Duodenal mucosa (tissue), 2 donors: ENCODE results near the gene REEP1.

ENCODE experiments used
- H3K27ac ChIP-seq: one replicate; pipeline ENCODE4 v1.7.0; 2013; ENCODE audit warnings: low read depth, low read length
- H3K27me3 ChIP-seq, 2 donors: one replicate each; pipeline ENCODE4 v1.7.0; 2013; ENCODE audit warnings: low read length in 2 of 2, control low read depth in 1 of 2; ENCODE audit not compliant: insufficient read depth in 2 of 2, control insufficient read depth in 1 of 2
- H3K36me3 ChIP-seq, 2 donors: one replicate each; pipeline ENCODE4 v1.7.0; 2013; ENCODE audit warnings: low read length in 2 of 2, control low read depth in 1 of 2; ENCODE audit not compliant: insufficient read depth in 2 of 2, control insufficient read depth in 1 of 2
- H3K4me1 ChIP-seq, 2 donors: one replicate each; pipeline ENCODE4 v1.7.0; 2013; ENCODE audit warnings: low read length in 2 of 2, control low read depth in 1 of 2; ENCODE audit not compliant: insufficient read depth in 2 of 2, control insufficient read depth in 1 of 2
- H3K4me3 ChIP-seq, 2 donors: one replicate each; pipeline ENCODE4 v1.7.0; 2013; ENCODE audit warnings: low read length in 2 of 2, low read depth in 1 of 2
- H3K9ac ChIP-seq, 2 donors: one replicate each; pipeline ENCODE4 v1.7.0; 2013; ENCODE audit warnings: low read length in 2 of 2, low read depth in 1 of 2
- H3K9me3 ChIP-seq, 2 donors: one replicate each; pipeline ENCODE4 v1.7.0; 2013; ENCODE audit warnings: low read length in 2 of 2, control low read depth in 1 of 2; ENCODE audit not compliant: control insufficient read depth in 1 of 2

Gene REEP1

DNA sequence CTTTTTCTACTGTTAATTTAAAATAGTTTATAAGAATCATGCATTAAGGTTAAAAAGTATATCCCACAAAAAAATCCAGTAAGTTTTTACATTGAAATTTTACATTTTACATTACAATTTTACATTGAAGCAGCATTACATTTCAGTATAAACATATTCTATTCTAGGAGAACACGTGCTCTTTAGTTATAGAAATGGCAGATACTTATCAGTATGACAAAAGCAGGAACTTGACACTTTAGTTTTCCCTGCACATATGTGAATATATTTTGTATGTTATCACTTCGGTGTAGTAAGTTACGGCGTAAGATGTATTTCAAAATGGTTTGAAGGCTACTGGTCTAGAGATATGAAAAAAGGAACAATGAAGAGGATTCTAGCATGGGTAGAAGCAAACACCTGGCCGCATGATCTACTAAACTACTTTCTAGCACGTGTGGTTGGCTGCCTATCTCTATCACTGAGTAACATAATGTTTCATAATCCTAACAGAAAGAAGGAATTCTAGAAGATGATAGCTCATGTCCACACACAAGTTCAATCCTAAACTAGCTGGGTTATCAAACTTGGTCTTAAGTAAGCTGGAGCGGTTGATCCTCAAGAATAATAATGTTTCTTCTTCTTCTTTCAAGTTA lies 147.5 kb downstream of the REEP1 start:
- Histone ChIP-seq H3K4me1 (peaks cover 21 to 35% of the 10 kb centered on the region in 2 donors), H3K4me3 (no peak overlapping the region), H3K36me3 (peaks cover 0 to 10% of the 10 kb centered on the region in 2 donors), H3K27me3 (no peaks in the 10 kb centered on the region), H3K9ac (no peak overlapping the region), H3K9me3 (no peaks in the 10 kb centered on the region), H3K27ac (no peak overlapping the region)

DNA sequence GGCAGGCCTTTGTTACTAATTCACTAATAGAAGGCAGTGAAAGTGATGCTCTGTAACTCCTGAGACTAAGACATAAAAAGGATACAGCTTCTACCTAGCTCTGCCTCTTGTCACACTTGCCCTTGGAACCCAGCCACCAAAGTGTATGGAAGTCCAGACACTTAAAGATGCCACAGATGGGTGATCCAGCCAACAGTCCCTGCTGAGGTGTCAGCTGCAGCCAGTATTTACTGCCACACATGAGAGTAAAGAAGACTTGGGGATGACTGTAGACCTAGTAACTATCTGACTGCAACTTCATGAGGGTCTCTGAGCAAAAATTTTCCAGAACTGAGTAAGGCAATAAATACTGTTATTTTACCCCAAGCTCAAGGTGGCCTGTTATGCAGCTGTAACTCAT lies 151.0 kb downstream of the REEP1 start:
- Histone ChIP-seq H3K4me1 (peaks cover 12 to 15% of the 10 kb centered on the region in 2 donors), H3K27ac (no peak overlapping the region), H3K4me3 (no peak overlapping the region), H3K9ac (no peak overlapping the region), H3K36me3 (peaks cover 0 to 8% of the 10 kb centered on the region in 2 donors), H3K9me3 (no peaks in the 10 kb centered on the region), H3K27me3 (no peaks in the 10 kb centered on the region)

GRCh38 chr2:86185517-86186212 lies 151.8 kb downstream of the REEP1 start:
- peaks cover 12 to 15% of the 10 kb centered on the region in 2 donors for H3K4me1 ChIP-seq
- H3K27me3 ChIP-seq = no peaks in the 10 kb centered on the region
- H3K36me3 ChIP-seq = peaks cover 0 to 13% of the 10 kb centered on the region in 2 donors
- no peak overlapping the region for H3K4me3 ChIP-seq
- H3K27ac ChIP-seq = no peak overlapping the region
- no peaks in the 10 kb centered on the region for H3K9me3 ChIP-seq
- no peak overlapping the region for H3K9ac ChIP-seq

DNA sequence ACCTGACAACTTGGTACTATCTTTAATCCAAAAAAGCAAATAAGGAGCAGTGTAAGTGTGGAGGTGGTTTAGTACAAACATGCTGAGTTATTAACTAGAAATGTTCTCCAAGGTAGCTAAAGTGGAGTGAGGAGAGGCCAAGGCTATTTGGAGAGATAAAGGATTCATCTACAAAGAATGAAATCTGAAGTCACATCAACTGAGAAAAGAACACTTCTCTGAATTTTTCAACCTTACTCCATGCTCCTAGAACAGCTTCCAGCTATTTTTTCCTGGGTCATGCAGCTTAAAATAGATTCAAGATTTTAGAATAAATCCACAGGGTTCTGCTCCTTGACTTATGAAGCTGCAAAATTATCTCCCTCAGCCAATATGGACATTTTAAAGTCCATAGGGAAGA lies 160.8 kb downstream of the REEP1 start:
- H3K36me3 ChIP-seq = peaks cover 11 to 58% of the 10 kb centered on the region in 2 donors
- H3K27ac ChIP-seq = no peak overlapping the region
- H3K4me1 ChIP-seq = peaks cover 0 to 4% of the 10 kb centered on the region in 2 donors
- H3K27me3 ChIP-seq = no peaks in the 10 kb centered on the region
- H3K9me3 ChIP-seq = no peaks in the 10 kb centered on the region
- no peak overlapping the region for H3K9ac ChIP-seq
- no peak overlapping the region for H3K4me3 ChIP-seq

GRCh38 chr2:86175828-86176227 lies 161.6 kb downstream of the REEP1 start:
- no peaks in the 10 kb centered on the region for H3K27me3 ChIP-seq
- H3K4me1 ChIP-seq = peaks cover 0 to 4% of the 10 kb centered on the region in 2 donors
- no peak overlapping the region for H3K9ac ChIP-seq
- H3K36me3 ChIP-seq = peaks cover 16 to 62% of the 10 kb centered on the region in 2 donors
- no peak overlapping the region for H3K4me3 ChIP-seq
- H3K27ac ChIP-seq = no peak overlapping the region
- H3K9me3 ChIP-seq = no peaks in the 10 kb centered on the region

GRCh38 chr2:86174445-86174844 lies 163.0 kb downstream of the REEP1 start:
- peaks cover 22 to 63% of the 10 kb centered on the region in 2 donors for H3K36me3 ChIP-seq
- H3K27ac ChIP-seq = no peak overlapping the region
- no peaks in the 10 kb centered on the region for H3K27me3 ChIP-seq
- H3K4me3 ChIP-seq = no peak overlapping the region
- no peak overlapping the region for H3K9ac ChIP-seq
- H3K4me1 ChIP-seq = peaks cover 0 to 4% of the 10 kb centered on the region in 2 donors
- no peaks in the 10 kb centered on the region for H3K9me3 ChIP-seq

DNA sequence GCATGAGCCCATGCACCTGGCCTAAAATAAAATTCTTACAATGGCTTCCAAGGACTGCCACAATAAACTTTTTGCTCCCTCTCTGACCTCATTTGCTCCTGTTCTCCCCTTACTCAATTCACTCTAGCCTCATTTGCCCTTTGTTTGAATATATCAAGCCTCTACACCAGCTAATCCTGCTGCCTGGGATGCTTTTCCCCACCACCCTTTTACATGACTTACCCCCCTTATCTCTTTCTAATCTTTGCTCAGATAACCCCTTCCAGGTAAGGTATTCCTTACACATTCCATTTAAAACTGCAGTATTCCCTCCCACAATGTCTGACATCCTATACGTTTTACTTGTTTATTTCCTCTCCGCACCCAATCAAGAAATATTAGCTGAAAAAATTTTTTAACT lies 164.8 kb downstream of the REEP1 start:
- Histone ChIP-seq H3K4me3 (no peak overlapping the region), H3K4me1 (peaks cover 0 to 4% of the 10 kb centered on the region in 2 donors), H3K27me3 (no peaks in the 10 kb centered on the region), H3K9me3 (no peaks in the 10 kb centered on the region), H3K9ac (no peak overlapping the region), H3K27ac (no peak overlapping the region), H3K36me3 (peaks cover 28 to 63% of the 10 kb centered on the region in 2 donors)

GRCh38 chr2:86171295-86171694 lies 166.1 kb downstream of the REEP1 start:
- H3K27me3 ChIP-seq = no peaks in the 10 kb centered on the region
- no peaks in the 10 kb centered on the region for H3K9me3 ChIP-seq
- peaks cover 26 to 59% of the 10 kb centered on the region in 2 donors for H3K36me3 ChIP-seq
- peaks cover 0 to 4% of the 10 kb centered on the region in 2 donors for H3K4me1 ChIP-seq
- H3K27ac ChIP-seq = no peak overlapping the region
- H3K9ac ChIP-seq = no peak overlapping the region
- no peak overlapping the region for H3K4me3 ChIP-seq

- Histone ChIP-seq H3K27ac (no peak overlapping the region), H3K4me3 (no peak overlapping the region), H3K9me3 (no peaks in the 10 kb centered on the region), H3K9ac (no peak overlapping the region), H3K4me1 (peaks cover 0 to 4% of the 10 kb centered on the region in 2 donors), H3K27me3 (no peaks in the 10 kb centered on the region), H3K36me3 (peaks cover 26 to 55% of the 10 kb centered on the region in 2 donors)
Measured at GRCh38 chr2:86170449-86170848, 167.0 kb downstream of the REEP1 start.
